A549 (cell line): ENCODE results near the gene ARHGEF16.

ENCODE experiments used
- BHLHE40 ChIP-seq: IDR thresholded peaks from 2 replicates; pipeline ENCODE4 v1.6.1; 2012; ENCODE audit warnings: low read depth, low read length, inconsistent platforms
- FOXS1 ChIP-seq: fragments of 250-450 bp; sonication (Bioruptor Pico); IDR thresholded peaks from 2 replicates; pipeline ENCODE4 v1.5.0; 2020; ENCODE audit warnings: mild to moderate bottlenecking, moderate library complexity
- MYC ChIP-seq: IDR thresholded peaks from 2 replicates; pipeline ENCODE4 v1.6.1; 2012; ENCODE audit warnings: mild to moderate bottlenecking, inconsistent platforms, low read length, improper control_type of control experiment, borderline replicate concordance
- TF ChIP-seq, protein P1 (sequence below): fragments of >200 bp; sonication (Bioruptor Twin); formaldehyde crosslinking; IDR thresholded peaks from 3 replicates; pipeline ENCODE4 v1.5.1; 2016

GRCh38 chr1:3408751-3409266, 45.7 kb upstream of the ARHGEF16 start:
- TF ChIP-seq MYC: no peak
- TF ChIP-seq, protein P1, sequence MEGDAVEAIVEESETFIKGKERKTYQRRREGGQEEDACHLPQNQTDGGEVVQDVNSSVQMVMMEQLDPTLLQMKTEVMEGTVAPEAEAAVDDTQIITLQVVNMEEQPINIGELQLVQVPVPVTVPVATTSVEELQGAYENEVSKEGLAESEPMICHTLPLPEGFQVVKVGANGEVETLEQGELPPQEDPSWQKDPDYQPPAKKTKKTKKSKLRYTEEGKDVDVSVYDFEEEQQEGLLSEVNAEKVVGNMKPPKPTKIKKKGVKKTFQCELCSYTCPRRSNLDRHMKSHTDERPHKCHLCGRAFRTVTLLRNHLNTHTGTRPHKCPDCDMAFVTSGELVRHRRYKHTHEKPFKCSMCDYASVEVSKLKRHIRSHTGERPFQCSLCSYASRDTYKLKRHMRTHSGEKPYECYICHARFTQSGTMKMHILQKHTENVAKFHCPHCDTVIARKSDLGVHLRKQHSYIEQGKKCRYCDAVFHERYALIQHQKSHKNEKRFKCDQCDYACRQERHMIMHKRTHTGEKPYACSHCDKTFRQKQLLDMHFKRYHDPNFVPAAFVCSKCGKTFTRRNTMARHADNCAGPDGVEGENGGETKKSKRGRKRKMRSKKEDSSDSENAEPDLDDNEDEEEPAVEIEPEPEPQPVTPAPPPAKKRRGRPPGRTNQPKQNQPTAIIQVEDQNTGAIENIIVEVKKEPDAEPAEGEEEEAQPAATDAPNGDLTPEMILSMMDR: no peak
- TF ChIP-seq FOXS1 (CRISPR knock-in tag): no peak
- TF ChIP-seq BHLHE40: no peak
